Muscle of leg (tissue), 11 donors: Measurements from ENCODE around the gene F12. TPM values are rescaled to one million over a fixed set of nuclear protein-coding genes. Genes with fewer than 3 reads are reported as not detected.

Experiments
- DNase-seq: peaks from one replicate; pipeline ENCODE4 v3.0.0; 2013
- H3K27ac ChIP-seq: one replicate; pipeline ENCODE4 v1.5.1; 2013; ENCODE audit warnings: mild to moderate bottlenecking, low read length, control low read depth
- H3K27me3 ChIP-seq: one replicate; pipeline ENCODE4 v1.6.1; 2013; ENCODE audit warnings: low read length; ENCODE audit not compliant: control insufficient read depth, insufficient read depth
- H3K36me3 ChIP-seq: one replicate; pipeline ENCODE4 v1.6.1; 2013; ENCODE audit warnings: low read length; ENCODE audit not compliant: control insufficient read depth, insufficient read depth
- H3K4me1 ChIP-seq: one replicate; pipeline ENCODE4 v1.6.1; 2013; ENCODE audit warnings: low read length; ENCODE audit not compliant: control insufficient read depth, insufficient read depth
- H3K4me3 ChIP-seq: one replicate; pipeline ENCODE4 v1.5.1; 2013; ENCODE audit warnings: low read length, control low read depth
- H3K9me3 ChIP-seq: replicated peaks from 2 replicates; pipeline ENCODE4 v1.6.1; 2013; ENCODE audit warnings: low read depth, low read length; ENCODE audit not compliant: control insufficient read depth
- WGBS: methylation state at CpG from one replicate; pipeline ENCODE4 v1.1.5; 2013; ENCODE audit warnings: missing lambda C conversion rate; ENCODE audit not compliant: insufficient coverage; 5-methylcytosine and 5-hydroxymethylcytosine counted together
- polyA plus RNA-seq, 8 donors: library from polyadenylated mRNA; unstranded; fragments of 120-200 nt; gene quantifications; one replicate each; pipeline versions ENCODE4 v1.2.1 to v1.2.3, GENCODE V29; 2013; ENCODE audit warnings: inconsistent platforms in 1 of 8, low replicate concordance in 1 of 8; ENCODE audit not compliant: insufficient read length in 8 of 8, insufficient read depth in 1 of 8
- total RNA-seq: library from RNA; stranded (reverse); fragments of 120-200 nt; gene quantifications from one replicate; pipeline ENCODE4 v1.2.4, GENCODE V29; 2013

The F12 gene
- total and polyA plus RNA-seq, 9 donors, result 0.14 to 1.0 (median 0.44) TPM; not detected in 1

- DNase-seq, result no peak
- no CpG with 5 or more reads among the region's 5 CpGs for WGBS
- H3K27ac ChIP-seq, result no peak overlapping the region
Measured at GRCh38 chr5:177353093-177353492, 56.3 kb downstream of the F12 start.

More at GRCh38 chr5:177353093-177353492, 56.3 kb downstream of the F12 start:
- peaks cover 29% of the 10 kb centered on the region for H3K4me1 ChIP-seq
- H3K36me3 ChIP-seq, result peaks cover 10% of the 10 kb centered on the region
- no peaks in the 10 kb centered on the region for H3K9me3 ChIP-seq
- peaks cover 4% of the 10 kb centered on the region for H3K27me3 ChIP-seq
- H3K4me3 ChIP-seq, result no peak overlapping the region

Other genes starting within 250 kb of the F12 start
- 15.1 TPM for gene RAB24, start 105.8 kb downstream of the F12 start, total RNA-seq
- 10 to 100 TPM; 20.3 to 31.9 (median 24.1) TPM for gene RAB24, start 105.8 kb downstream of the F12 start, polyA plus RNA-seq
- 63.0 TPM for gene PRELID1, start 105.8 kb downstream of the F12 start, total RNA-seq
- gene PRELID1, start 105.8 kb downstream of the F12 start, polyA plus RNA-seq, result 10 to 100 TPM; 75.0 to 94.0 (median 89.4) TPM
- 18.0 TPM for gene MXD3, start 97.7 kb downstream of the F12 start, total RNA-seq
- gene MXD3, start 97.7 kb downstream of the F12 start, polyA plus RNA-seq, result 10 to 100 TPM; 20.5 to 36.7 (median 24.9) TPM
- gene LMAN2, start 57.9 kb downstream of the F12 start, total RNA-seq, result 85.3 TPM
- gene LMAN2, start 57.9 kb downstream of the F12 start, polyA plus RNA-seq, result 100 to 1,000 TPM in 1 of 8 donors, 10 to 100 TPM in 7; 77.9 to 102 (median 86.3) TPM
- 16.2 TPM for gene RGS14, start 51.6 kb downstream of the F12 start, total RNA-seq
- 10 to 100 TPM; 10.4 to 17.2 (median 12.5) TPM for gene RGS14, start 51.6 kb downstream of the F12 start, polyA plus RNA-seq
- gene SLC34A1, start 25.1 kb downstream of the F12 start, total RNA-seq, result not detected
- not detected for gene SLC34A1, start 25.1 kb downstream of the F12 start, polyA plus RNA-seq
- gene PFN3, start 8.9 kb downstream of the F12 start, total RNA-seq, result not detected
- gene PFN3, start 8.9 kb downstream of the F12 start, polyA plus RNA-seq, result not detected
- gene GRK6, start 17.1 kb upstream of the F12 start, total RNA-seq, result 13.8 TPM
- gene GRK6, start 17.1 kb upstream of the F12 start, polyA plus RNA-seq, result 10 to 100 TPM; 16.0 to 25.0 (median 19.7) TPM
- gene PRR7, start 37.2 kb upstream of the F12 start, total RNA-seq, result 0.93 TPM
- gene PRR7, start 37.2 kb upstream of the F12 start, polyA plus RNA-seq, result 1 to 10 TPM in 5 of 8 donors, under 1 TPM in 3; 0.70 to 1.7 (median 1.0) TPM
- 97.3 TPM for gene DBN1, start 64.1 kb upstream of the F12 start, total RNA-seq
- gene DBN1, start 64.1 kb upstream of the F12 start, polyA plus RNA-seq, result 100 to 1,000 TPM; 197 to 295 (median 267) TPM
- gene PDLIM7, start 88.0 kb upstream of the F12 start, total RNA-seq, result 97.1 TPM
- gene PDLIM7, start 88.0 kb upstream of the F12 start, polyA plus RNA-seq, result 100 to 1,000 TPM; 152 to 458 (median 295) TPM
- gene DOK3, start 100.3 kb upstream of the F12 start, total RNA-seq, result 2.7 TPM
- gene DOK3, start 100.3 kb upstream of the F12 start, polyA plus RNA-seq, result 1 to 10 TPM; 4.2 to 9.9 (median 6.8) TPM
- gene DDX41, start 107.4 kb upstream of the F12 start, total RNA-seq, result 49.7 TPM
- gene DDX41, start 107.4 kb upstream of the F12 start, polyA plus RNA-seq, result 10 to 100 TPM; 44.4 to 69.0 (median 55.9) TPM
- gene FAM193B, start 145.0 kb upstream of the F12 start, total RNA-seq, result 43.8 TPM
- gene FAM193B, start 145.0 kb upstream of the F12 start, polyA plus RNA-seq, result 10 to 100 TPM; 36.8 to 65.0 (median 51.8) TPM
- gene TMED9, start 182.6 kb upstream of the F12 start, total RNA-seq, result 48.0 TPM
- 100 to 1,000 TPM; 117 to 161 (median 138) TPM for gene TMED9, start 182.6 kb upstream of the F12 start, polyA plus RNA-seq
- 22.0 TPM for gene B4GALT7, start 190.6 kb upstream of the F12 start, total RNA-seq
- 10 to 100 TPM; 17.3 to 23.6 (median 19.9) TPM for gene B4GALT7, start 190.6 kb upstream of the F12 start, polyA plus RNA-seq